Measurements from ENCODE around the gene EFTUD2. TPM values are rescaled to one million over a fixed set of nuclear protein-coding genes. Genes with fewer than 3 reads are reported as not detected.

EFTUD2 gene
- total RNA-seq, 1 experiment from 2014 or later = 150 TPM

DNA sequence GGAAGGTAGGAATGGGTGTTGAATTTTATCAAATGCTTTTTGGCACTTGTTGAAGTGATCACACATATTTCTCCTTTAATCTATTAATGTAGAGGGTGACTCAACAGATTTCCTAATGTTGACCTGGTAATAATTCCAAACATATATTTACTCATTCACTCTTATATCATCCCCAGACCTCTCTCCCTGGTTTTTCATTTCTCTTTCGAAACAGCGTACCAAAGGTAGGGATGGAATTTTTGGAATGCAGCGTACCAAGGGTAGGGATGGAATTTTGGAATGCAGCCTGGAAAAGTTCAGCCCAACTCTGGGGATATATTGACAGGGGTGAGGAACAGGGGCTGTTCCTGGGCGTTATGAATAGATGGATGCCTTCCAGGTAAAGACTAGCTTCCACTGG is 41.1 kb upstream of the EFTUD2 start:
- H3K79me2 ChIP-seq (ENCODE audit: insufficient read depth, low read length) = peaks cover 97% of the 10 kb centered on the region
- H4K20me1 ChIP-seq (ENCODE audit: insufficient read depth) = peaks cover 5% of the 10 kb centered on the region; the same call in 1 of the 2 replicates
- DNase-seq (ENCODE audit: low read depth, low spot score) (no peak), ATAC-seq (peak; percentile 63; the same call in 1 of the 2 replicates)
- intact Hi-C loops (cut with micrococcal nuclease) = no loop called here
- peaks cover 10 to 56% of the 10 kb centered on the region in 2 experiments; a peak in 3 of 4 replicates for H3K36me3 ChIP-seq (ENCODE audit: control insufficient read depth in 1 of 2, insufficient read depth in 2 of 2, low read length in 2 of 2)
- H3K4me1 ChIP-seq (ENCODE audit: control insufficient read depth in 1 of 2, insufficient read depth in 2 of 2, low read length in 2 of 2) = peaks cover 22 to 37% of the 10 kb centered on the region in 2 experiments
- H3K4me2 ChIP-seq (ENCODE audit: low read length) = peak overlapping the region; percentile 53
- H3K9ac ChIP-seq (ENCODE audit: low read length) = peak overlapping the region; percentile 16; the same call in 1 of the 2 replicates
- BruUV-seq (replicated peaks) = no TSS peak
- RAD21 ChIA-PET (ENCODE audit: low non-redundant PET in 1 of 2, low total read pairs in 2 of 2, uncharacterized antibody in 2 of 2, unreplicated experiment in 2 of 2) = no interaction called here
- H3K9me3 ChIP-seq (ENCODE audit: control insufficient read depth in 1 of 2, insufficient read depth in 1 of 2, low read depth in 1 of 2, low read length in 2 of 2) = peaks cover 0 to 4% of the 10 kb centered on the region in 2 experiments; a peak in 1 of 4 replicates
- no peaks in the 10 kb centered on the region for H3K27me3 ChIP-seq (ENCODE audit: insufficient read depth, low read length)
- peak overlapping the region in 1 of 2 experiments; percentile 13; a peak in 1 of 4 replicates for H3K4me3 ChIP-seq (replicated peaks in 1 of 2; ENCODE audit: low read depth in 1 of 2, low read length in 2 of 2)
- no peak overlapping the region for H2AFZ ChIP-seq (ENCODE audit: low read depth, low read length, poor library complexity, severe bottlenecking)
- no peak for TF ChIP-seq ATF3 (IDR thresholded peaks at IDR 0.05)
- no peak for TF ChIP-seq JUND (IDR thresholded peaks at IDR 0.05)
- TF ChIP-seq SRF (IDR thresholded peaks at IDR 0.05; ENCODE audit: low read depth) = no peak
- TF ChIP-seq YY1 (IDR thresholded peaks at IDR 0.05; ENCODE audit: extremely low read depth, insufficient replicate concordance, low read depth, low read length) = no peak
- no peak for TF ChIP-seq ELF1 (IDR thresholded peaks at IDR 0.05; ENCODE audit: borderline replicate concordance, low read depth)
- TF ChIP-seq, protein P1, sequence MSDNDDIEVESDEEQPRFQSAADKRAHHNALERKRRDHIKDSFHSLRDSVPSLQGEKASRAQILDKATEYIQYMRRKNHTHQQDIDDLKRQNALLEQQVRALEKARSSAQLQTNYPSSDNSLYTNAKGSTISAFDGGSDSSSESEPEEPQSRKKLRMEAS (IDR thresholded peaks at IDR 0.05) = no peak
- TF ChIP-seq ZFX (IDR thresholded peaks at IDR 0.05) = no peak
- TF ChIP-seq, protein P2, sequence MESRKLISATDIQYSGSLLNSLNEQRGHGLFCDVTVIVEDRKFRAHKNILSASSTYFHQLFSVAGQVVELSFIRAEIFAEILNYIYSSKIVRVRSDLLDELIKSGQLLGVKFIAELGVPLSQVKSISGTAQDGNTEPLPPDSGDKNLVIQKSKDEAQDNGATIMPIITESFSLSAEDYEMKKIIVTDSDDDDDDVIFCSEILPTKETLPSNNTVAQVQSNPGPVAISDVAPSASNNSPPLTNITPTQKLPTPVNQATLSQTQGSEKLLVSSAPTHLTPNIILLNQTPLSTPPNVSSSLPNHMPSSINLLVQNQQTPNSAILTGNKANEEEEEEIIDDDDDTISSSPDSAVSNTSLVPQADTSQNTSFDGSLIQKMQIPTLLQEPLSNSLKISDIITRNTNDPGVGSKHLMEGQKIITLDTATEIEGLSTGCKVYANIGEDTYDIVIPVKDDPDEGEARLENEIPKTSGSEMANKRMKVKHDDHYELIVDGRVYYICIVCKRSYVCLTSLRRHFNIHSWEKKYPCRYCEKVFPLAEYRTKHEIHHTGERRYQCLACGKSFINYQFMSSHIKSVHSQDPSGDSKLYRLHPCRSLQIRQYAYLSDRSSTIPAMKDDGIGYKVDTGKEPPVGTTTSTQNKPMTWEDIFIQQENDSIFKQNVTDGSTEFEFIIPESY (IDR thresholded peaks at IDR 0.05; ENCODE audit: extremely low read depth, insufficient replicate concordance, low read length) = no peak
- TF ChIP-seq REST (IDR thresholded peaks at IDR 0.05; ENCODE audit: low read depth) = no peak
- no peak for TF ChIP-seq CTCF (IDR thresholded peaks at IDR 0.05 in 2 of 3, conservative IDR thresholded peaks at IDR 0.05 in 1 of 3; ENCODE audit: borderline replicate concordance in 1 of 3, insufficient read depth in 1 of 3, low read depth in 2 of 3, low read length in 2 of 3)
- no peak for TF ChIP-seq CEBPB (IDR thresholded peaks at IDR 0.05; ENCODE audit: low read depth)
- no peak for TF ChIP-seq POLR2A (IDR thresholded peaks at IDR 0.05; ENCODE audit: borderline replicate concordance, extremely low read depth, insufficient read depth, insufficient read length)
- no peak for TF ChIP-seq EZH2phosphoT487 (IDR thresholded peaks at IDR 0.05; ENCODE audit: borderline replicate concordance)
- no peak for TF ChIP-seq SP1 (IDR thresholded peaks at IDR 0.05; ENCODE audit: low read depth)
- no peak for TF ChIP-seq RAD21 (IDR thresholded peaks at IDR 0.05; ENCODE audit: low read depth)
- no peak for TF ChIP-seq EGR1 (IDR thresholded peaks at IDR 0.05; ENCODE audit: low read depth)
- CTCF ChIA-PET = interaction anchor here (2.5 kb wide), 1 partner anchor 20 kb away, joined by 6 read pairs; no protein-coding TSS in a partner anchor
- POLR2A ChIA-PET = no interaction called here
- H3K9me2 ChIP-seq (ENCODE audit: insufficient read depth) = no peaks in the 10 kb centered on the region
- H3K27ac ChIP-seq (ENCODE audit: low read depth, low read length) = peak overlapping the region; percentile 38; the same call in 1 of the 2 replicates
